ENCODE results near the gene MARK4.

DNA sequence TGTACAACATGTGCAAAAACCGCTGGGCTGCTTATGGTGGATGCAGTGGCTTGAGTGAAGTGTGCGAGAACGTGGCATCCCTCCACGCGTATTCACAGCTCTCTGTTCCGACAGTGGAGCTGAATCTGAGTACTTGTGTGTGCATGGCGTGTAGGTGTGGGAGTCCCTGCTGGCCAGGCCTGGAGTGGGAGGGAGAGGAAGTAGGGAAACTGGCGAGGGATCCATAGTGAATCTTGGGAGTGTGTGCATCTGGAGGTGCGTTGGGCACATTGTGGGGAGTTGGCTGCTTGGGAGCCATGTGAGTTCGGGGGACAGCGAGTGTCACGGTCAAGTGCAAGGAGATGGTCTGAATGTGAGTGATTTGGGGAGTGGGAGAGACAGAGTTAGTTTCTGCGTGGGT is 91.8 kb downstream of the MARK4 start:
- TF ChIP-seq POLR2A (IDR thresholded peaks at IDR 0.05) = no peak
- TF ChIP-seq, protein P1, sequence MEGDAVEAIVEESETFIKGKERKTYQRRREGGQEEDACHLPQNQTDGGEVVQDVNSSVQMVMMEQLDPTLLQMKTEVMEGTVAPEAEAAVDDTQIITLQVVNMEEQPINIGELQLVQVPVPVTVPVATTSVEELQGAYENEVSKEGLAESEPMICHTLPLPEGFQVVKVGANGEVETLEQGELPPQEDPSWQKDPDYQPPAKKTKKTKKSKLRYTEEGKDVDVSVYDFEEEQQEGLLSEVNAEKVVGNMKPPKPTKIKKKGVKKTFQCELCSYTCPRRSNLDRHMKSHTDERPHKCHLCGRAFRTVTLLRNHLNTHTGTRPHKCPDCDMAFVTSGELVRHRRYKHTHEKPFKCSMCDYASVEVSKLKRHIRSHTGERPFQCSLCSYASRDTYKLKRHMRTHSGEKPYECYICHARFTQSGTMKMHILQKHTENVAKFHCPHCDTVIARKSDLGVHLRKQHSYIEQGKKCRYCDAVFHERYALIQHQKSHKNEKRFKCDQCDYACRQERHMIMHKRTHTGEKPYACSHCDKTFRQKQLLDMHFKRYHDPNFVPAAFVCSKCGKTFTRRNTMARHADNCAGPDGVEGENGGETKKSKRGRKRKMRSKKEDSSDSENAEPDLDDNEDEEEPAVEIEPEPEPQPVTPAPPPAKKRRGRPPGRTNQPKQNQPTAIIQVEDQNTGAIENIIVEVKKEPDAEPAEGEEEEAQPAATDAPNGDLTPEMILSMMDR (IDR thresholded peaks at IDR 0.05) = no peak
- TF ChIP-seq POLR2AphosphoS5 (IDR thresholded peaks at IDR 0.05; ENCODE audit: insufficient read depth in 1 of 2, low read depth in 1 of 2) = no peak
